IPS-20b (cell line): ENCODE measurements around the gene ARHGAP18.

Source experiments
- H3K27ac ChIP-seq: one replicate; pipeline ENCODE4 v1.5.1; 2013; ENCODE audit warnings: low read length
- H3K27me3 ChIP-seq: 2 replicates; pipeline ENCODE4 v1.6.1; 2013; ENCODE audit warnings: mild to moderate bottlenecking, low read length, inconsistent platforms; ENCODE audit not compliant: insufficient read depth
- H3K36me3 ChIP-seq: 2 replicates; pipeline ENCODE4 v1.6.1; 2013; ENCODE audit warnings: low read depth, mild to moderate bottlenecking, inconsistent platforms, low read length, moderate library complexity; ENCODE audit not compliant: insufficient read depth
- H3K4me1 ChIP-seq: 2 replicates; pipeline ENCODE4 v1.6.1; 2013; ENCODE audit warnings: mild to moderate bottlenecking, control low read depth, inconsistent platforms, low read length, moderate library complexity; ENCODE audit not compliant: insufficient read depth
- H3K4me3 ChIP-seq: 2 replicates; pipeline ENCODE4 v1.5.1; 2013; ENCODE audit warnings: mild to moderate bottlenecking, low read length, inconsistent platforms
- H3K9ac ChIP-seq: 2 replicates; pipeline ENCODE4 v1.6.1; 2013; ENCODE audit warnings: low read depth, mild to moderate bottlenecking, inconsistent platforms, low read length, moderate library complexity
- H3K9me3 ChIP-seq: 2 replicates; pipeline ENCODE4 v1.6.1; 2013; ENCODE audit warnings: mild to moderate bottlenecking, low read depth, low read length, inconsistent platforms; ENCODE audit not compliant: insufficient read depth

Gene ARHGAP18

GRCh38 chr6:129685662-129686031, 24.3 kb downstream of the ARHGAP18 start:
- no peak overlapping the region for H3K4me3 ChIP-seq
- H3K4me1 ChIP-seq, result peaks cover 9% of the 10 kb centered on the region; the same call in 1 of the 2 replicates
- no peaks in the 10 kb centered on the region for H3K27me3 ChIP-seq
- no peaks in the 10 kb centered on the region for H3K9me3 ChIP-seq
- no peaks in the 10 kb centered on the region for H3K36me3 ChIP-seq
- no peak overlapping the region for H3K9ac ChIP-seq
- no peak overlapping the region for H3K27ac ChIP-seq

- Histone ChIP-seq H3K9ac (no peak overlapping the region), H3K9me3 (no peaks in the 10 kb centered on the region), H3K4me3 (no peak overlapping the region), H3K36me3 (no peaks in the 10 kb centered on the region), H3K27me3 (no peaks in the 10 kb centered on the region), H3K4me1 (peaks cover 7% of the 10 kb centered on the region; the same call in 1 of the 2 replicates), H3K27ac (no peak overlapping the region)
Observed at GRCh38 chr6:129684903-129685661, 24.9 kb downstream of the ARHGAP18 start.

- H3K9me3 ChIP-seq, result no peaks in the 10 kb centered on the region
- H3K4me1 ChIP-seq, result peaks cover 5% of the 10 kb centered on the region; the same call in 1 of the 2 replicates
- H3K4me3 ChIP-seq, result no peak overlapping the region
- H3K9ac ChIP-seq, result no peak overlapping the region
- H3K36me3 ChIP-seq, result no peaks in the 10 kb centered on the region
- no peak overlapping the region for H3K27ac ChIP-seq
- no peaks in the 10 kb centered on the region for H3K27me3 ChIP-seq
Observed at GRCh38 chr6:129684323-129684884, 25.6 kb downstream of the ARHGAP18 start.

- Histone ChIP-seq H3K4me3 (no peak overlapping the region), H3K27ac (no peak overlapping the region), H3K4me1 (peaks cover 4% of the 10 kb centered on the region; the same call in 1 of the 2 replicates), H3K9ac (no peak overlapping the region), H3K27me3 (no peaks in the 10 kb centered on the region), H3K36me3 (no peaks in the 10 kb centered on the region), H3K9me3 (no peaks in the 10 kb centered on the region)
Observed at GRCh38 chr6:129683601-129684322, 26.2 kb downstream of the ARHGAP18 start.

- no peak overlapping the region for H3K27ac ChIP-seq
- H3K9me3 ChIP-seq, result no peaks in the 10 kb centered on the region
- no peaks in the 10 kb centered on the region for H3K36me3 ChIP-seq
- H3K4me3 ChIP-seq, result no peak overlapping the region
- no peaks in the 10 kb centered on the region for H3K27me3 ChIP-seq
- H3K4me1 ChIP-seq, result peaks cover 4% of the 10 kb centered on the region; the same call in 1 of the 2 replicates
- H3K9ac ChIP-seq, result no peak overlapping the region
Observed at GRCh38 chr6:129681913-129682205, 28.1 kb downstream of the ARHGAP18 start.

GRCh38 chr6:129680633-129681032, 29.3 kb downstream of the ARHGAP18 start:
- no peaks in the 10 kb centered on the region for H3K27me3 ChIP-seq
- no peaks in the 10 kb centered on the region for H3K9me3 ChIP-seq
- H3K36me3 ChIP-seq, result no peaks in the 10 kb centered on the region
- H3K4me1 ChIP-seq, result peaks cover 4% of the 10 kb centered on the region; the same call in 1 of the 2 replicates
- H3K4me3 ChIP-seq, result no peak overlapping the region
- no peak overlapping the region for H3K9ac ChIP-seq
- H3K27ac ChIP-seq, result no peak overlapping the region

GRCh38 chr6:129679758-129680157, 30.2 kb downstream of the ARHGAP18 start:
- H3K9me3 ChIP-seq, result no peaks in the 10 kb centered on the region
- no peaks in the 10 kb centered on the region for H3K36me3 ChIP-seq
- no peak overlapping the region for H3K9ac ChIP-seq
- H3K27me3 ChIP-seq, result no peaks in the 10 kb centered on the region
- H3K4me1 ChIP-seq, result peaks cover 4% of the 10 kb centered on the region; the same call in 1 of the 2 replicates
- H3K4me3 ChIP-seq, result no peak overlapping the region
- no peak overlapping the region for H3K27ac ChIP-seq

- Histone ChIP-seq H3K36me3 (no peaks in the 10 kb centered on the region), H3K27me3 (no peaks in the 10 kb centered on the region), H3K27ac (no peak overlapping the region), H3K9me3 (no peaks in the 10 kb centered on the region), H3K9ac (no peak overlapping the region), H3K4me3 (no peak overlapping the region), H3K4me1 (peaks cover 4% of the 10 kb centered on the region; the same call in 1 of the 2 replicates)
Observed at GRCh38 chr6:129679275-129679674, 30.7 kb downstream of the ARHGAP18 start.

GRCh38 chr6:129678463-129678862, 31.5 kb downstream of the ARHGAP18 start:
- Histone ChIP-seq H3K9me3 (no peaks in the 10 kb centered on the region), H3K27ac (no peak overlapping the region), H3K4me1 (peaks cover 4% of the 10 kb centered on the region), H3K27me3 (no peaks in the 10 kb centered on the region), H3K4me3 (no peak overlapping the region), H3K9ac (no peak overlapping the region), H3K36me3 (no peaks in the 10 kb centered on the region)

- Histone ChIP-seq H3K36me3 (no peaks in the 10 kb centered on the region), H3K27me3 (no peaks in the 10 kb centered on the region), H3K4me1 (peaks cover 11% of the 10 kb centered on the region), H3K9me3 (no peaks in the 10 kb centered on the region), H3K9ac (no peak overlapping the region), H3K27ac (no peak overlapping the region), H3K4me3 (no peak overlapping the region)
Observed at GRCh38 chr6:129677620-129678325, 32.2 kb downstream of the ARHGAP18 start.

GRCh38 chr6:129675669-129676472, 34.1 kb downstream of the ARHGAP18 start:
- Histone ChIP-seq H3K27ac (no peak overlapping the region), H3K4me3 (no peak overlapping the region), H3K4me1 (peaks cover 18% of the 10 kb centered on the region), H3K27me3 (no peaks in the 10 kb centered on the region), H3K9ac (no peak overlapping the region), H3K36me3 (no peaks in the 10 kb centered on the region), H3K9me3 (no peaks in the 10 kb centered on the region)
